Liver (tissue), 3 donors: ENCODE data around the gene RAB29.

Experiments
- ATF3 ChIP-seq: IDR thresholded peaks from 2 replicates; pipeline ENCODE4 v1.6.1; 2016; ENCODE audit warnings: antibody characterized with exemption
- FOXA1 ChIP-seq: IDR thresholded peaks from 2 replicates; pipeline ENCODE4 v1.6.1; 2016; ENCODE audit warnings: antibody characterized with exemption
- JUND ChIP-seq, 2 donors: IDR thresholded peaks; 2 replicates each; pipeline ENCODE4 v1.6.1; 2016; ENCODE audit warnings: antibody characterized with exemption in 2 of 2
- MAX ChIP-seq: IDR thresholded peaks from 2 replicates; pipeline ENCODE4 v1.6.1; 2016; ENCODE audit warnings: antibody characterized with exemption
- RAD21 ChIP-seq, 2 donors: IDR thresholded peaks; 2 replicates each; pipeline ENCODE4 v1.6.1; 2016; ENCODE audit warnings: antibody characterized with exemption in 2 of 2, mild to moderate bottlenecking in 2 of 2
- RXRA ChIP-seq, 2 donors: IDR thresholded peaks; 2 replicates each; pipeline ENCODE4 v1.6.1; 2017 to 2018; ENCODE audit warnings: antibody characterized with exemption in 2 of 2, mild to moderate bottlenecking in 1 of 2
- SP1 ChIP-seq: IDR thresholded peaks from 2 replicates; pipeline ENCODE4 v1.6.1; 2018; ENCODE audit warnings: antibody characterized with exemption, mild to moderate bottlenecking
- TAF1 ChIP-seq: conservative IDR thresholded peaks from 2 replicates; pipeline ENCODE4 v1.6.1; 2016; ENCODE audit warnings: antibody characterized with exemption, mild to moderate bottlenecking
- YY1 ChIP-seq: IDR thresholded peaks from 2 replicates; pipeline ENCODE4 v1.6.1; 2016; ENCODE audit warnings: antibody characterized with exemption, mild to moderate bottlenecking
- ZBTB33 ChIP-seq: IDR thresholded peaks from 2 replicates; pipeline ENCODE4 v1.6.1; 2016; ENCODE audit warnings: antibody characterized with exemption
- TF ChIP-seq, protein P1 (sequence below): fragments of 150-350 bp; IDR thresholded peaks from 2 replicates; pipeline ENCODE4 v1.5.1; 2017; ENCODE audit warnings: improper control_type of control experiment, low read depth, low read length; ENCODE audit not compliant: missing input control
- TF ChIP-seq, protein P2 (sequence below): IDR thresholded peaks from 2 replicates; pipeline ENCODE4 v1.6.1; 2016; ENCODE audit warnings: antibody characterized with exemption, mild to moderate bottlenecking
- donor health status: healthy.
- donor health status: healthy.

DNA sequence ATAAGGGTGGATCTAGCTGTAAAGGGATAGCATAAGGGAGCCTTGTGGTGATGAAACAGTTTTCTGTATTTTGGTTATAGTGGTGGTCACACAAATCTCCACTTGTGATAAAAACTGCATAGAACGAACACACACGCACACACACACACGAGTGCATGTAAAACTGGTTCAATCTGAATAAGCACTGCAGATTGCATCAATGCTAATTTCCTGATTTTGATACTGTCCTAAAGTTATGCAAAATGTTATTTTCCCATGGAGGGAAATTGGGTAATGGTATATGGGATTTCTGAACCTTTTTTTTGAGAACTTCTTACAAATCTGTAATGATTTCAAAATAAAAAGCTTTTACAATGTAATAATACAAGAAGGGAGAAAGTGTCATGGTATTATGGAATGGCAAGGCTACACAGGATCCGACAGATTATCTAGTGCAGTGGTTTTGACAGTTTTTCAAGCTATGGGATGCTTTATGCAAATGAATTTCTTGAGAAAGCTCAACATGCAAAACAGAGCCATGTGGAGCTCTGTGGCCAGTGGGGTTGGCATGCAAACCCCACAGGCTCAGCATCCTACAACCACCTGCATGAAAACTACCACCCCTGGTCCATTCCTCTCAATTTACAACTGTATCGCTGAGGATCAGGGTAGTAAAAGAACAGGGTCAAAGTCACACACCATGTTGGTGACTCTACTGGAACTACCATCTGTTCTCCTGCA, 18.9 kb upstream of the RAB29 start:
- TF ChIP-seq, protein P1, sequence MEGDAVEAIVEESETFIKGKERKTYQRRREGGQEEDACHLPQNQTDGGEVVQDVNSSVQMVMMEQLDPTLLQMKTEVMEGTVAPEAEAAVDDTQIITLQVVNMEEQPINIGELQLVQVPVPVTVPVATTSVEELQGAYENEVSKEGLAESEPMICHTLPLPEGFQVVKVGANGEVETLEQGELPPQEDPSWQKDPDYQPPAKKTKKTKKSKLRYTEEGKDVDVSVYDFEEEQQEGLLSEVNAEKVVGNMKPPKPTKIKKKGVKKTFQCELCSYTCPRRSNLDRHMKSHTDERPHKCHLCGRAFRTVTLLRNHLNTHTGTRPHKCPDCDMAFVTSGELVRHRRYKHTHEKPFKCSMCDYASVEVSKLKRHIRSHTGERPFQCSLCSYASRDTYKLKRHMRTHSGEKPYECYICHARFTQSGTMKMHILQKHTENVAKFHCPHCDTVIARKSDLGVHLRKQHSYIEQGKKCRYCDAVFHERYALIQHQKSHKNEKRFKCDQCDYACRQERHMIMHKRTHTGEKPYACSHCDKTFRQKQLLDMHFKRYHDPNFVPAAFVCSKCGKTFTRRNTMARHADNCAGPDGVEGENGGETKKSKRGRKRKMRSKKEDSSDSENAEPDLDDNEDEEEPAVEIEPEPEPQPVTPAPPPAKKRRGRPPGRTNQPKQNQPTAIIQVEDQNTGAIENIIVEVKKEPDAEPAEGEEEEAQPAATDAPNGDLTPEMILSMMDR: no peak
- TF ChIP-seq FOXA1 (no peak), TAF1 (no peak), ATF3 (no peak), JUND (IDR thresholded peaks at IDR 0.05) (no peak), MAX (no peak), ZBTB33 (no peak), RAD21 (IDR thresholded peaks at IDR 0.05) (no peak), RXRA (IDR thresholded peaks at IDR 0.05) (no peak), SP1 (no peak), YY1 (no peak)
- TF ChIP-seq, protein P2, sequence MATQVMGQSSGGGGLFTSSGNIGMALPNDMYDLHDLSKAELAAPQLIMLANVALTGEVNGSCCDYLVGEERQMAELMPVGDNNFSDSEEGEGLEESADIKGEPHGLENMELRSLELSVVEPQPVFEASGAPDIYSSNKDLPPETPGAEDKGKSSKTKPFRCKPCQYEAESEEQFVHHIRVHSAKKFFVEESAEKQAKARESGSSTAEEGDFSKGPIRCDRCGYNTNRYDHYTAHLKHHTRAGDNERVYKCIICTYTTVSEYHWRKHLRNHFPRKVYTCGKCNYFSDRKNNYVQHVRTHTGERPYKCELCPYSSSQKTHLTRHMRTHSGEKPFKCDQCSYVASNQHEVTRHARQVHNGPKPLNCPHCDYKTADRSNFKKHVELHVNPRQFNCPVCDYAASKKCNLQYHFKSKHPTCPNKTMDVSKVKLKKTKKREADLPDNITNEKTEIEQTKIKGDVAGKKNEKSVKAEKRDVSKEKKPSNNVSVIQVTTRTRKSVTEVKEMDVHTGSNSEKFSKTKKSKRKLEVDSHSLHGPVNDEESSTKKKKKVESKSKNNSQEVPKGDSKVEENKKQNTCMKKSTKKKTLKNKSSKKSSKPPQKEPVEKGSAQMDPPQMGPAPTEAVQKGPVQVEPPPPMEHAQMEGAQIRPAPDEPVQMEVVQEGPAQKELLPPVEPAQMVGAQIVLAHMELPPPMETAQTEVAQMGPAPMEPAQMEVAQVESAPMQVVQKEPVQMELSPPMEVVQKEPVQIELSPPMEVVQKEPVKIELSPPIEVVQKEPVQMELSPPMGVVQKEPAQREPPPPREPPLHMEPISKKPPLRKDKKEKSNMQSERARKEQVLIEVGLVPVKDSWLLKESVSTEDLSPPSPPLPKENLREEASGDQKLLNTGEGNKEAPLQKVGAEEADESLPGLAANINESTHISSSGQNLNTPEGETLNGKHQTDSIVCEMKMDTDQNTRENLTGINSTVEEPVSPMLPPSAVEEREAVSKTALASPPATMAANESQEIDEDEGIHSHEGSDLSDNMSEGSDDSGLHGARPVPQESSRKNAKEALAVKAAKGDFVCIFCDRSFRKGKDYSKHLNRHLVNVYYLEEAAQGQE: no peak
